CD4-positive, alpha-beta T cell (primary cell): ENCODE data around the gene FAM3A. TPM values are rescaled to one million over a fixed set of nuclear protein-coding genes. Genes with fewer than 3 reads are reported as not detected.
A peak's percentile ranks its signal among the peaks of the same experiment; 100 is the strongest.

Experiments
- ATAC-seq: fragments of 200-7000 bp; cut with Tn5 transposase; one replicate; pipeline ENCODE4 v1.10.0; 2022; ENCODE audit warnings: mild to moderate bottlenecking; ENCODE audit not compliant: poor library complexity
- CTCF ChIA-PET: fragments of 350-600 bp; sonication (Branson Sonifier 250); formaldehyde crosslinking; loops from one replicate; lab custom pipeline; 2021; ENCODE audit warnings: antibody characterized with exemption, inconsistent platforms; lab: Charles Lee
- POLR2A ChIA-PET: fragments of 350-600 bp; sonication (Branson Sonifier 250); formaldehyde crosslinking; loops from one replicate; lab custom pipeline; 2021; ENCODE audit warnings: antibody characterized with exemption, inconsistent platforms; lab: Charles Lee
- DNase-seq, 14 experiments: peaks; one replicate each; pipeline ENCODE4 v3.0.0-alpha.2; 2013 to 2020; ENCODE audit warnings: mixed read lengths in 2 of 14
- H3K27ac ChIP-seq, 2 donors: one replicate each; pipeline versions ENCODE4 v1.5.1 to v1.7.0; 2013; ENCODE audit warnings: low read length in 2 of 2, low read depth in 1 of 2, mild to moderate bottlenecking in 1 of 2
- H3K27me3 ChIP-seq, 2 experiments: 1 replicate in 1 of 2; 2 replicates in 1 of 2; pipeline versions ENCODE4 v1.6.1 to v1.7.0; 2013; ENCODE audit warnings: low read length in 2 of 2, control low read depth in 1 of 2, mild to moderate bottlenecking in 1 of 2, moderate library complexity in 1 of 2; ENCODE audit not compliant: insufficient read depth in 2 of 2, control insufficient read depth in 1 of 2
- H3K36me3 ChIP-seq: one replicate; pipeline ENCODE4 v1.6.1; 2013; ENCODE audit warnings: low read length, control low read depth; ENCODE audit not compliant: insufficient read depth
- H3K4me1 ChIP-seq: one replicate; pipeline ENCODE4 v1.6.1; 2013; ENCODE audit warnings: low read length, control low read depth; ENCODE audit not compliant: insufficient read depth
- H3K4me3 ChIP-seq: one replicate; pipeline ENCODE4 v1.5.1; 2013; ENCODE audit warnings: mild to moderate bottlenecking, low read length, moderate library complexity
- H3K9me3 ChIP-seq, 2 experiments: 1 replicate in 1 of 2; 2 replicates in 1 of 2; pipeline versions ENCODE4 v1.6.1 to v1.7.0; 2013; ENCODE audit warnings: low read length in 2 of 2, mild to moderate bottlenecking in 2 of 2, control low read depth in 1 of 2, moderate library complexity in 1 of 2; ENCODE audit not compliant: control insufficient read depth in 1 of 2, insufficient read depth in 1 of 2
- H3K27ac Mint-ChIP-seq: one replicate; pipeline ENCODE4 v1.8.0; 2020; ENCODE audit warnings: mixed read lengths
- H3K27me3 Mint-ChIP-seq: one replicate; pipeline ENCODE4 v1.8.0; 2021; ENCODE audit warnings: mixed read lengths
- H3K36me3 Mint-ChIP-seq: one replicate; pipeline ENCODE4 v1.8.0; 2021; ENCODE audit warnings: low read depth, mixed read lengths
- H3K4me1 Mint-ChIP-seq: one replicate; pipeline ENCODE4 v1.8.0; 2021; ENCODE audit warnings: low read depth, mixed read lengths
- H3K4me3 Mint-ChIP-seq: one replicate; pipeline ENCODE4 v1.8.0; 2020; ENCODE audit warnings: mild to moderate bottlenecking, mixed read lengths
- H3K9me3 Mint-ChIP-seq: one replicate; pipeline ENCODE4 v1.8.0; 2020; ENCODE audit warnings: mixed read lengths
- CTCF ChIP-seq: fragments of 200-600 bp; IDR thresholded peaks from one replicate; pipeline ENCODE4 v1.8.0; 2022; ENCODE audit warnings: antibody characterized with exemption, mild to moderate bottlenecking
- intact Hi-C, 2 experiments: fragments of 100-400 bp; cut with DNase I in 1 of 2; cut with micrococcal nuclease in 1 of 2; formaldehyde crosslinking; loops; one replicate each; pipeline versions ENCODE4 v1.15.1 to v1.9.0; 2023 to 2025; cut with DNase I, micrococcal nuclease
- total RNA-seq, 174 experiments: library from RNA in 2 of 174; stranded (reverse) in 2 of 174; gene quantifications; one replicate each; pipeline ENCODE4 v1.2.3 and lab custom pipeline; 2021 to 2026

The FAM3A gene
- total RNA-seq, 2 experiments from 2014 or later: 36.1 to 38.2 TPM

GRCh38 chrX:154529206-154529612 is 13.2 kb upstream of the FAM3A start:
- Mint-ChIP-seq H3K27ac (no peak overlapping the region), H3K4me3 (no peak overlapping the region), H3K36me3 (no peaks in the 10 kb centered on the region), H3K4me1 (peaks cover 22% of the 10 kb centered on the region), H3K27me3 (no peaks in the 10 kb centered on the region), H3K9me3 (no peaks in the 10 kb centered on the region)
- H3K4me3 ChIP-seq: no peak overlapping the region
- H3K36me3 ChIP-seq: peaks cover 16% of the 10 kb centered on the region
- DNase-seq (no peak), ATAC-seq (no peak)
- H3K9me3 ChIP-seq: no peaks in the 10 kb centered on the region
- H3K27me3 ChIP-seq: no peaks in the 10 kb centered on the region
- intact Hi-C loops: no loop called here
- no peak overlapping the region for H3K27ac ChIP-seq
- H3K4me1 ChIP-seq: peaks cover 24% of the 10 kb centered on the region
- no peak for TF ChIP-seq CTCF
- ChIA-PET CTCF (no interaction called here), POLR2A (no interaction called here)

- peak; percentile 93 for ATAC-seq
- no peak overlapping the region for H3K27ac ChIP-seq
These were observed 11.1 kb upstream of the FAM3A start for GRCh38 chrX:154526901-154527675.

More at GRCh38 chrX:154526901-154527675, 11.1 kb upstream of the FAM3A start:
- H3K9me3 ChIP-seq: no peaks in the 10 kb centered on the region
- H3K36me3 ChIP-seq: no peaks in the 10 kb centered on the region
- intact Hi-C loops: no loop called here
- peak; percentile 36 to 77 (median 54) for DNase-seq
- ChIA-PET CTCF (interaction anchor here (0.6 to 1.3 kb wide), 7 partner anchors 8 to 129 kb away, joined by 3 to 8 read pairs (median 3); partner anchors contain the start of genes ATP6AP1, FAM3A and RPL10), POLR2A (interaction anchor here (0.6 to 3.1 kb wide), 8 partner anchors 11 to 148 kb away, joined by 3 to 21 read pairs (median 4); partner anchors contain the start of genes ATP6AP1, EMD, FAM3A and RPL10)
- no peaks in the 10 kb centered on the region for H3K36me3 Mint-ChIP-seq
- H3K4me3 ChIP-seq: peak overlapping the region; percentile 5
- H3K27me3 Mint-ChIP-seq: no peaks in the 10 kb centered on the region
- H3K27ac Mint-ChIP-seq: peak overlapping the region; percentile 51
- H3K4me1 Mint-ChIP-seq: peaks cover 22% of the 10 kb centered on the region
- H3K4me1 ChIP-seq: peaks cover 24% of the 10 kb centered on the region
- TF ChIP-seq CTCF: no peak
- no peak overlapping the region for H3K4me3 Mint-ChIP-seq
- H3K9me3 Mint-ChIP-seq: no peaks in the 10 kb centered on the region
- H3K27me3 ChIP-seq: no peaks in the 10 kb centered on the region
